Heart left ventricle (tissue), 13 donors: Measurements from ENCODE around the gene ASB6.

Experiments
- POLR2A ChIP-seq, 2 donors: fragments of 450-650 bp; IDR thresholded peaks; one replicate each; pipeline ENCODE4 v1.6.1; 2017; ENCODE audit warnings: antibody characterized with exemption in 2 of 2, mild to moderate bottlenecking in 2 of 2, moderate library complexity in 2 of 2
- TF ChIP-seq, protein P1 (sequence below), 12 donors: fragments of 200-600 bp; sonication (generic) in 4 of 12; IDR thresholded peaks; one replicate each; pipeline versions ENCODE4 v1.5.0 to v1.8.0; 2018 to 2022; ENCODE audit warnings: antibody characterized with exemption in 12 of 12, mild to moderate bottlenecking in 5 of 12
- donor health status: ischemic (EF 13 %, LVEDD 7.1; RV severe dilation, severe dysfunction).
- donor health status: DM: no; HTN: yes; CAD: no.
- donor health status: DM: no; HTN: no; CAD: no.
- donor health status: ischemic (EF 25% LVEDD 6.9; RV normal size, moderate dysfunction).
- donor health status: ischemic (EF 25% LVEDD 5.7; RV mildly dilated, moderate dysfunction).
- donor health status: ischemic (EF 35%, LVEDD 5.7; RV mildly dilated, moderate dysfunction).
- donor health status: nonischemic (EF 11% LVEDD 7.7; RV severe dilation, severe dysfunction).
- donor health status: DM: yes; HTN: yes; CAD: no.
- donor health status: PGD.
- donor health status: ischemic (EF 29% LVEDD 5.4; RV normal size, mild dysfunction).
- donor health status: nonischemic (EF 23%, LVEDD 6.1; RV moderate dilation, normal function).

- TF ChIP-seq, protein P1, sequence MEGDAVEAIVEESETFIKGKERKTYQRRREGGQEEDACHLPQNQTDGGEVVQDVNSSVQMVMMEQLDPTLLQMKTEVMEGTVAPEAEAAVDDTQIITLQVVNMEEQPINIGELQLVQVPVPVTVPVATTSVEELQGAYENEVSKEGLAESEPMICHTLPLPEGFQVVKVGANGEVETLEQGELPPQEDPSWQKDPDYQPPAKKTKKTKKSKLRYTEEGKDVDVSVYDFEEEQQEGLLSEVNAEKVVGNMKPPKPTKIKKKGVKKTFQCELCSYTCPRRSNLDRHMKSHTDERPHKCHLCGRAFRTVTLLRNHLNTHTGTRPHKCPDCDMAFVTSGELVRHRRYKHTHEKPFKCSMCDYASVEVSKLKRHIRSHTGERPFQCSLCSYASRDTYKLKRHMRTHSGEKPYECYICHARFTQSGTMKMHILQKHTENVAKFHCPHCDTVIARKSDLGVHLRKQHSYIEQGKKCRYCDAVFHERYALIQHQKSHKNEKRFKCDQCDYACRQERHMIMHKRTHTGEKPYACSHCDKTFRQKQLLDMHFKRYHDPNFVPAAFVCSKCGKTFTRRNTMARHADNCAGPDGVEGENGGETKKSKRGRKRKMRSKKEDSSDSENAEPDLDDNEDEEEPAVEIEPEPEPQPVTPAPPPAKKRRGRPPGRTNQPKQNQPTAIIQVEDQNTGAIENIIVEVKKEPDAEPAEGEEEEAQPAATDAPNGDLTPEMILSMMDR (IDR thresholded peaks at IDR 0.05): no peak
- TF ChIP-seq POLR2A (IDR thresholded peaks at IDR 0.05): no peak
Measured at GRCh38 chr9:129682381-129682780, 40.4 kb upstream of the ASB6 start.
